Stimulated activated CD4-positive, alpha-beta T cell treated with anti-CD3 and anti-CD28 coated beads, Interleukin-15, amount 100 ng/mL, for 48 hours (primary cell): ENCODE data around the gene GRK3.
"Not testable (repeated sequence)": the region's sequence is repeated elsewhere in the genome, so short reads cannot be mapped to it uniquely, and the experiment has no call there.

Source experiments
- DNase-seq, 2 donors: peaks; one replicate each; pipeline ENCODE4 v3.0.0-alpha.2; 2020; ENCODE audit warnings: low read depth in 2 of 2

GRK3 gene

DNA sequence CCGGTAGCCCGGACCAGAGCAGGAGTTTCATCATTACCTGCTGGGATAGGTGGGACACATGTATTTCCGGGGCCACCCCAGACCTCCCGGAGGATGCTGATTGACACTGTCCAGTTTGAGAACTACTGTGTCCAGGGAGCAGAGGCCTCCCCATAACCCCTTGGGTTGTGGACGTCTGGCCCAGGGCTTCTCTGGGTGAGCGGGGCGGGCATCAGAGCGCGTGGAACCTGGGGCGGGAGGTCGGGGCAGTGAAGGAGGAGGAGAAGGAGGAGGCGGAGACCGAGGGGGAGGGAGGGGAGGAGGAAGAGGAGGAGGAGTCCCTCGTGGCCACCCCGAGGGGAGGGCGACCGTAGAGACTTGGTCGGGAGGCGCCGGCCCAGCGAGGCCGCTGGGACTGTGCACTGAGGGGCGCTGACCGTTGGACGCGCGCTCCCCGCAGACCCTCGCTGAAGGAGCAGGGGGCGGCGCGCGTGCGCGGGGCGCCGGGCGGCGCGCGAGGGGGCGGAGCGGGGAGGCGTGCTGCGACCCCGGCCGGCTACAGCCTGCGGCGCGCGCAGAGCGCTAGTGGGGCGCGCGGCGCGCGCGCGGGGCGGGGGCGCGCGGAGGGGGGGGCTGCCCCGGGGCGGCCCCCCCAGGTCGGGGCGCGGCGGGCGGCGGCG, at the start of gene GRK3:
Gene GRK3 (plus strand): TSS at position 356 of the 659 bp plus-strand sequence. CDS start 366 bp downstream, outside the sequence.
- DNase-seq, result peak; percentile 34 to 38

DNA sequence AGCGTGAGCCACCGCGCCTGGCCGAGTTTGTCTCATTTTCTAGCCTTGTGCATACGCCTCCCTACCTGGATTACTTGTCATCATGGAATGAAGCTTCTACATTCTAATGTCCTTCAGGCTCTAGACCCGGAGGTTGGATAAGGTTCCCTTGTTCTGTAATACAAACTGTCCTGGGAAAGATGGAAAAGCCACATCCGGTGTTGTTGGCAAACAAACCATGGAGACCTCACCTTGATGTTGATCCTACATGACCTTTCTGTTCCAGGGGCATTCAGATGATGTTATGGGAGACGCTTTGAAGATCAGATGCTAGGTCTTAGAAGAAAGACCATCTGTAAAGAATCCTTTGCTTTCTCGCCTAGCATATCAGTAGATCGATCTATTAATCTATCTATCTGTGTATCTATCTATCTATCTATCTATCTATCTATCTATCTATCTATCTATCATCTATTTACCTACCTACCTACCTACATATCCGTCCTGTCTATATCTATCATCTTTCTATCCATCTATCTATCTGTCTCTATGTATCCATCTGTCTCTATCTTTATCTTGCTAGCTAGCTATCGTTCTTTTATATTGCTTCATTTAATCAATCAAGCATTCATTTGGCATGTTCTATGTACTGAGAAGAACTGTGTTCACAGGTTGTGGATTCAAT, 46.3 kb upstream of the GRK3 start:
- no peak for DNase-seq

DNA sequence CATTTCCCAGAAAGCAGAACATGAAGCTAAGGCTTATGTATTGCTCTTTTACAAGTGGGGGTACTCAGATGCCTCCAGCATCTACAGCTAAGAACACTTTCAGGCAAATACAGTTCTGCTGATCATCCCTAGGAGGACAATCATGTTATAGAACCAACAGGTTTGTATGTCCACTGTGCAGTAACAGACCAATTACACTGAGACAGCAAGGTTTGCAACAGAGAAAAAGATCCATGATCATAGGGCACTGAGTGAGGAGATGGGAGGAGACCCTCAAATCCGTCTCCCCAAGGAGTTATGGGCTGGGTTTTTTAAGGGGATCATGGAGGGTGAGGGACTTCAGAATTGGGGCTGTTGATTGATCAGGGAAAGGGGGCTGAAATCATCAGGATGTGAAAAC, 39.1 kb upstream of the GRK3 start:
- DNase-seq, result no peak

DNA sequence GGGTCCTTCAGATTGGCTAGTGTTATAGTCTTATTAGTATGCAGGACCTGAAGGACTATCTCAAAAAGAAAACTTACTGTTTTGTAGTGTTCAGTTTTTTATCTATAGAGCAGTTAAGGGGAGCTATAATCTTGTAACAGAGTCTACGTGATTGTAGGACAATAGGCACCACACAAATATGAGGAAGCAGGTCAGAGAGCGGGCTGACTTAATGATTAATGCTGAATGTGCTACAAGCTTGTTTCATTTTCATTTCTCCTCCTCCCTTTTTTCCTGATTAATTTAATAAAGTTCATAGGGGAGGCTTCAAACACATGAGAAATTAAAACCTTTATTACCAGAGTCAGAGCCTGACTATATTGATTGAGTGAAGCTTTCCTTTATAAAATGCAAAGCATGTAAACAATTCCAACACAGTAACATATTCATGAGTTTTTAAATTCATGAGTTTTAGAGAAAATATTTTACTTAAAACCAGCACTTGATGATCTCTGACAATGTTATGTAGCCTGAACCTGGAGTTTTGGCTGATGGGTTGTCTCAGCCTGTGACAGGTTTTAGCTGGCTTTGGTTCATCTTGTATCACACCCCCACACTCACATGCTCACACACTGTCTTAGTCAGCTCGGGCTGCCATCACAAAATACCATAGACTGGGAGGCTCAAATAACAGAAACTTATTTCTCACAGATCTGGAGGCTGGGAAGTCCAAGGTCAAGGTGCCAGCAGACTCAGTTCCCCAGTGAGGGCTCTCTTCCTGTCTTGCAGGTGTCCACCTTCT, 38.5 kb upstream of the GRK3 start:
- not testable (repeated sequence) for DNase-seq

DNA sequence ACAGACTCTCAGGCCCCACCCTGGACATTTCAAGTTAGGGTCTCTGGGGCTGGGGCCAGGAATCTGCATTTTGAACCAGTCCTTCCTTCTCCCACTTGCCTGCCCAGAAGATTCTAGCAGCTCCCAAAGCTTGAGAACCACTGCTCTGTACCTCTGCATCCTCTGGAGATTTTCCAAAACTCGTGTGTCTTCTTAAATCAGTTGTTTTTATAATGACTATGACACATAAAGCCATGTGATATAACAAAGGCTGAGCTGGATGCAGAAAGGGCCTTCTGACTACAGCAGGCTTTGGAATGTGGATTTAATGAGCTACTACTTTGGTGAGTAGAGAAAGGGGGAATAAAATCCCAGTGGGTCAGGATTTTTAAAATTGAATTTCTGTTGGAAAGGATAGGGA, 37.5 kb upstream of the GRK3 start:
- DNase-seq, result not testable (repeated sequence)

DNA sequence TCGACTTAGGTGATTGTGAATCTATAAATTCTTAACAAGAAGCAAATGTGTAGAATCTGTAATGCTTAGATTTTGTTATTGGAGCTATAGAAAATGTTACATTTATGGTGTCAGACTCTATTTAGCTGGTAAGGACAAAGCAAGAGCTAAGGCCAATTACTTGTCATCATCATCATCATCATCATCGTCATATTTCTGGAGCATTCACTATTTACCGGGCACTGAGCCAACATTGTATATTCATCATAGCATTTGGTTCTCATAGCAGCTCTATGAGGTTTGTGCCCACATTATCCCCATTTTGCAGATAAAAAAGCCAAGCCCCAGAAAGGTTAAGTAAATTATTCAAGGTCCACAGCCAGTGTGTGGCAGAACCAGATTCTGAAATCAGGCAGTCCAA, 36.4 kb upstream of the GRK3 start:
- DNase-seq, result not testable (repeated sequence)

DNA sequence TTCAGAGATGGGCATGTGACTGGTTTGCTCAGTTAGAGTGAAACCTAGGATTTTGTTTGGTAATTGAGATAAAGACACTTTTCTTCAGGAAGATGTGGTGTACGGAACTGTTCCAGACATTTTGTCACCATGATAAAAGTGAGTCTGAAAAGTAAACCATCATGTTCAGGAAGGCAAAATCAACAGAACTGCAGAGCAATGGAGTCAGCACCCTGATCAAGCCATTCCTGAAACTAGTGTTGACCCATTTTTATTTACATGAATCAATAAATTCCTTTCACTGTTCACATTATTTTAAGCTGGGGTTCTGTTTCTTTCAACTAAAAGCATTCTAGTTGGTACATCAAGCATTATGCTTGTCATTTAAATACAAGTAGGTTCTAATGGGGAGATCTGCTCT, 35.4 kb upstream of the GRK3 start:
- DNase-seq, result not testable (repeated sequence)

DNA sequence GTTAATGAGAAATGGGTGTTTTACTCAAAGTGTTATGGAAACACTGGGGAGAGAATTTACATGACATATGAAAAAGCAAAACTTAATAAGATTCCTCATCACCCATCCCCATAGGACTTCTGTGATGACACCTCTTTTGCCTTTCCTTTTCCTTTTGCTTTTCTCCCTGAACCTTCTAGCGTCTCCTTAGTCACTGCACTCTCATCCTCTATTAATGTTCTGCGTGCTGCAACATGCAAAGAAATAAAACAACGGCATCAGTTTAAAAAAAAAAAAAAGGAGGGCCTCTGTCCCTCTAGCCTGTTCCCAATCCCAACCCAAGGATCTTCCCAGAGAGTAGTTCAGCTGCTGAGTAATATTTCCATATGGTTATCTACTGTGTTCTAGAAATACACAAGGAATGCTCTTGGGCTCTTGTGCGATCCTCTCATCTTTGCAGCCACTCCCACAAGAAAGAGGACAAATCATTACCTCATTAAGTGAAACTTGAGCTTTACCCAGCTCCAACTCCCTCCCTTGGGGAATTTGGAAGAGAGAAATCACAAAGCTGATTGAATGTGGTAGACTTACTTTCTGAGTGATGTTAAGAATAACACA, 34.8 kb upstream of the GRK3 start:
- DNase-seq, result not testable (repeated sequence)

DNA sequence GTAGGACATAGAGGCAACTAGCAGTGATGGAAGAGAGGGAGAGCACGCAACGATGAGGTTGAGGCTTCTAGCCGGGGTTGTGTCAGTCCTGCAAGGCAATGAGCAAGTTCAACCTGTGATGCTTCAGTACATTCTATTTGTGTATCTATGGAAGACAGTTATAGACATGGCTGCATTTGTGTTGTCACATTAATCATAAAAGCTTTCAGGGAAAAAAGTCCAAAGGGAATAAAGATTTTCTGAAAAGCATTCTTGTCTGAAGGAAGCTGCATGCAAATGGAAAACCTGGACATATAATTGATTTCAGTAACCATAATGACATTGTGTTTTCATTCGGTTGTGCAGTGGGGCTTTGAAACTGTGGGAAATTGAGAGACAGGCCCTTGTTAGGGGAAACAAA, 32.8 kb upstream of the GRK3 start:
- not testable (repeated sequence) for DNase-seq

DNA sequence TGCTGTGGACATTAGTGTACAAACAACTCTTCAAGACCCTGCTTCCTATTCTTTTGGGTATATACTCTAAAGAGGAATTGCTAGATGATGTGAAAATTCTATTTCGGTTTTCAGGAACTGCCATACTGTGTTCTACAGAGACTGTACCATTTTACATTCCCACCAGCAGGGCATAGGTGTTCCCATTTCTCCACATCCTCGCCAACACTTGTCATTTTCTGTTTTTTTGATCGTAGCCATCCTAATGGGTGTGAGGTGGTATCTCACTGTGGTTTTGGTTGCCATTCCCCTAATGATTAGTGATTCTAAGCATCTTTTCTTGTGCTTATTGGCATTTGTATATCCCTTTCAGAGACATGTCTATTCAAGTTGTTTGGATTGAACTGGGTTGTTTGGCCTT, 29.8 kb upstream of the GRK3 start:
- DNase-seq, result no peak

DNA sequence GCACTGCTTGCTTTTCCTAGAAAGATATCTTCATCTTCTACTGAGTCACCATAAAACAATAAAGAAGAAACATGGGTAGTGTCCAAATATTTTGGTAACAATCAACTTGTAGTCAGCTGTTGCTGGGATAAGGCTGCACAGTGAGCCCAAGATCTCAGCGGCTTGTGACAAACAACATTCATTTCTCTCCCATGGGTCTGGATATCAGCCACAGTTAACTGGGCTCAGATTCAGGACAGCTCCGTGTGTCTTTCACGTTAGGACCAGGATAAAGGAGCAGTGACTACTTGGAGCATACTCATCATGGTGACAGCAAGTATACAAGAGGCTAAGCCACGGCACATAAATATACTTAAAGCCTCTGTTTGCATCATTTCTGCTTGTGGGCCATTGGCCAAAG, 27.9 kb upstream of the GRK3 start:
- no peak for DNase-seq

DNA sequence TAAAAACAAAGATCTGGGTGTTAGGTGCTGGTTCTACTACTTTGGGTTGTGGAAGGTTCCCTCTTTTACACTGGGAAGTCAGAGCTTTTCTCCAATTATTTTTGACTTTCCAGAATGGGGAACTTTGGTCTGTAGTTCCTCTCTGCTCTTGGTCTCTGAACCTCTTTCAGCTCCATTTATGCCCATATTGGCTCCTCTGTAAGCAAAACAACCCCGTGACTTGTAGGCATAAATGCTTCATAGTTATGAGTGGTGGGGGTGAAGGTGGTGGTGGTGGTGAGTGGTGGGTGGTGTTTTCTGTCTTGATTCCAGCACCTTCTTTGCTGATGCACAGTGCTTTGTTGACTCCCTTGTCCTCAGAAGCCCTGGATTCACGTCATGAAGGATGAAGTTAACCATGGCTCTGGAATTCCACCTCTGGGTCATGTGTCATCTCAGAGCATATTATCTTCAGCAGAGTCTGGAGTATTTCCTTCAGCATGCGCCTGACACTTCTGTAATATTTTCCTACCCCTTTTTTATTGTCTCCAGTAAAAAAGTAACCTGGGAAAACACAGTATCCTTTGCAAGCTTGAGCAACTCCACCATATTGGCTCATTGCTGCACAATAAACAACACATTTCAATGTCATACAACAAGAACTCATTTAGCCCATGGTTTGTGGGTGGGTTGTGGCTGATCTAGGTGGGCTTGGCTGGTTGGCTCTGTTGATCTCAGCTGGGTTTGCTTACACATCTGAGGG, 24.1 kb upstream of the GRK3 start:
- DNase-seq, result no peak

DNA sequence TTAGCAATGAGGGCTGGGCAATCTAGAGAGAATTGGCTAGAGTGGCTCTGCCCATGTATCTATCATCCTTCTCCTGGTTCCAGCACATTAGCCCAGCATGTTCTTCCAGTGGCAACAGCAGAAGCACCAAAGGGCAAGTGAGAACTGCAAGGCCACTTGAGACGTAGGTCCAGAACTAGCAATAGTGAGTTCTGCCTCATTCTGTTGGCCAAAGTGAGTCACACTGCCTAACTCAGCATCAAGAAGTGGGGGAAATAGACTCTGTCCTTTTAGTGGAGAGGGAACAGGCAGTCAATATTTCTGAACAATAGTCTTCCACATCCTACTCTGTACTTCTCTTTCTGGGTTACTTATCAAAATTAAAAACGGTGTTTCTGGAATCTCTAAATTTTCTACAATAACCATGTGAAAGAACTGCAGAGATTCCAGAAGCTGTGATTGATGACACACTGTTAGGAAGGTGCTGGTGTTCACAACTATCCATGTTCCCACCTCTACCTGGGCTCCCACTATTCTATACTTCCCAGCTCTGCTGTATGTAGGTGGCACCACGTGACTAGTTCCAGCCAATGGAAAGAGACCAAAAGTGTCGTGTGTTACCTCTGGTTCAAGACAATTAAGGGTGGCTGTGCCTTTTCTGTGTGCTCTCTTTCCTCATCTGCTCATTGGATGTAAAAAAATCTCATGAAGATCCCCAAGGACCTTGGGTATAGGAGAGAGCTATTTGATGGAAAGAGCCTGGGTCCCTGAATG, 23.4 kb upstream of the GRK3 start:
- DNase-seq, result no peak

DNA sequence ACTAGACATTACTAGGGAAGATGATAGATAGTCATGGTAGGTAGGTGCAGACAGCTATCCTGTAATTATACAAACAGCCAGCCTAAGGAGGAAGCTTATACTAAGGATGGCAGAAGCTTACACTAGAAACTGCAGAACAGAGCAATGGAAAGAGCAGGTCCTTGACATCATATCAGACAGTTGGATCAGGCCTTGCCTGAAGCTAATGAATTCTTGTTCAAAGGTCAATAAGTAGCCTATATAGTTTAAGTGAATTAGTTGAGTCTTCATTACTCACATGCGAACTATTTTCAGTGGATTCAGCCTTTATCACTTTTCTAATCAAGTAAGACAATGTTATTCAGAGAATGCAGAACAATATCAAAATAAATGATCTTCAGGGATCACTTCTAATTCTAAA, 22.3 kb upstream of the GRK3 start:
- no peak for DNase-seq

DNA sequence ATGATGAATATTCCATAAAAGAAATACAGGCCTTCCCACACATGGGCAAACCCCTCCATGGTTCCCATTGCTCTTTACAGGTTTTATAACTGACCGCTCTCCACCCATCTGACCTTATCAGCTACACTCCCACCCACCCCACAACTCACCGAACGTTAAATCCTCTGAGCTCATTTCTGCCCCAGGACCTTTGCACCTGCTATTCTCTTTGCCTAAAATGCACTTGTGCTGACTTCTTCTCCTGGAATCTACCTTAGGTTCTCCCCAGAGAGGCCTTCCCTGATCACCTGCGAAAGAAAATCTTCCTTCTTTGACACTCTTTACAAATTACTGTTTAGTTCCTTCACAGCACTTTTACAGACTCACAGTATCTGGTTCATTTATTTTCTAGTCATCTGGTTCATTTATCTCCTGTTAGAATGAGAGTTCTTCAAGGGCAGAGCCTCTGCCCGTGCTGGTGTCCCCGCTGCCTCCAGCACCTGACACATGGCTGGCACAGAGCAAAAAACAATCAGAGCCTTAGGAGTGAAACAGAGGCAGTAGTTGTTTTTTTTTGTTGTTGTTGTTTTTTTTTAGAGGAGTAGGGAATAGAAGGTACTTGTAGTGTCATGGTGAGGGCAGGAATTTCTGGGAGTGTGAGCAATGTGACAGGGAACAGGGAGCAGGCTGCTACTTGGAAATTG, 21.6 kb upstream of the GRK3 start:
- no peak for DNase-seq

DNA sequence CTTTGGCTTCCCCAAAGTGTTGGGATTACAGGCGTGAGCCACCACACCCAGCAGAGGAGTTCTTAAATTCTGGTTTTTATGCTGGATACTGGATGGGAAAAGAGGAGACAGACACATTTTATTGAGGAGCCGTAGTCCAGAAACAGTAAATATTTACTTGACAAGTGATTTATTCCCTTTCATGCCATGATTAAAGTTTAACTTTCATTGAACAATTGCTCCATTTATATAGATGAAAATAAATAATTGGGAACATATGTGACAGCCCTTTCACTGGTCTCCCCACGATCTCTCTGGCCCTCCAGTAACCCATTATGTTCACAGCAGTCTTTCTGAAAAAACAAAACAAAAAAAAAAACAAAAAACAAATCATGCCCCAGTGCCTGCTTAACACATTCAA, 19.3 kb upstream of the GRK3 start:
- DNase-seq, result no peak

DNA sequence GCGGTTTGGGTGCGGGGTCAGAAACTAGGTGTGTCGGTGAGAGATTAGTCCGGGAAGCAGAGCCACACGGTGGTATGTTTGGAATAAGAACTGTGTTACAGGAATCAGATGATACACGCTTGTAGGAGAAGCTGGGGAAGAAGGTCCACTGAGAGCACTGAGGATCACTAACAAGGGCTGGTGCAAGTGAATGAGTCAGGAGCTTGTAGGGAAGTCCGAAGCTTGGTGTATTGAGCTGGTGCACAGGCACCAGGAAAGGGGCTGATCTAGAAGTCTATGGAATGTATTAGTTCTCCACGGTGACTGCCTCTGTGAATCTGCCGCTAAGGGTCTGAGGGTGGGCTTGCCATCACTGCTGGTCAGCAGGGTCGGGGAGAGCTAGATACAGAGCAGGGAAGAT, 18.8 kb upstream of the GRK3 start:
- DNase-seq, result no peak

DNA sequence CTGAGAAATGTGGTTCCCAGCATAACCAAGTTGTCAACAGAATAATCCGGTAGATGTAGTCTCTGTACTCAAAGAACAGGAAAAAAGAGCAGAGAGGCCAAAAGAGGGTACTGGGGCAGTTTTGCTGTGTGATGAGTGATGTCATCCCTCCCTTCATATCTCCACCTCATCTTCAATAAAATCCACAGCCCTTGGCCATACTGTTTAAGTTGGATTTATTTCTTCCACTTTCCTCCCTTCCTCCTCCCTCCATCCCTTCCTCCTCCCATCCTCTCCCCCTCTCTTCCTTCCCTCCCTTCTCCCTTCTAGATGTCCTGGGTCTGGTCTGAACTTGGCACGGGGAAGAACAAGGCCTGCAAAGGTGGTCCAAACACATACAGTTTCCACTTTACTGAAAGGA, 18.2 kb upstream of the GRK3 start:
- no peak for DNase-seq

DNA sequence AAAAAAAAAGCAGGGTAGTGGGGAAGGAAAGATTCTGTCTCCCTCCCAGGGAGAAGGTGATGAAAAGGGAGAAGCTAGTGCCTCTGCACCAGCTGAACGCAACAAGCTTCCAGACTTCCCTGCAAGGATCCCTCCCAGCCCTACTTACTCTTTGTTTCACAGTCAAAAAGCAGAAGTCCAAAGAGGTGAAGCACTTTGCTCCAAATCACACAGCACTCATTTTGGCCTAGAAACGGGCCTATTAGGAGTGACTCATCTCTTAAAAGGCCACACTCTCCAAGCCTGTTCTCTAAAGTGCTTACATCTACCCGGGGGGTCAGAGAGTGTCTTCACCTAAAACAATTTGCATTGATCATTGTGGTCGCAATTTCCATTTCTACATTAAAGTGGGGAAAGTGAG, 17.7 kb upstream of the GRK3 start:
- no peak for DNase-seq

DNA sequence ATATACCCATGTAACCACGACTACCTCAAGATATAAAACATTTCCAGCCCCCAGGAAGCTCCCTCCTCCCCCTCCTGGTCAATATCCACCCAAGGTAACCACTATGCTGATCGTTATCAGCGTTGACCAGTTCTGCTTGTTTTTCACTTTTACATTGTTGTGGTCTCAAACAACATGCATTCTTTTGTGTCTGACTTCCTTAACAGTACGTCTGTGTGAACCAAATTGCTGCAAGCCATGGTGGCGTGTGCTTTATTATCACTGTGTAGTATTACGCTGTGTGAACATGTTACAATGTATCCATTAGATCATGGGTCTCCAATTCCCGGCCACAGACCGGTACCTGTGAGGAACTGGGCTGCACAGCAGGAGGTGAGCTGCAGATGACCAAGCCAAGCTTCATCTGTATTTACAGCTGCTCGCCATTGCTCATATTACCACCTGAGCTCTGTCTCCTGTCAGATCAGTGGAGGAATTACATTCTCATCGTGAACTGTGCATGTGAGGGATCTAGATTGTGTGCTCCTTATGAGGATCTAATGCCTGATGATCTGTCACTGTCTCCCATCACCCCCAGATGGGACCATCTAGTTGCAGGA, 15.5 kb upstream of the GRK3 start:
- DNase-seq, result no peak
